Fibroblast of skin of back (primary cell): ENCODE data around the gene NCAPG2.

Experiments
- DNase-seq: peaks from one replicate; pipeline ENCODE4 v3.0.0-alpha.2; 2013

Gene NCAPG2

DNA sequence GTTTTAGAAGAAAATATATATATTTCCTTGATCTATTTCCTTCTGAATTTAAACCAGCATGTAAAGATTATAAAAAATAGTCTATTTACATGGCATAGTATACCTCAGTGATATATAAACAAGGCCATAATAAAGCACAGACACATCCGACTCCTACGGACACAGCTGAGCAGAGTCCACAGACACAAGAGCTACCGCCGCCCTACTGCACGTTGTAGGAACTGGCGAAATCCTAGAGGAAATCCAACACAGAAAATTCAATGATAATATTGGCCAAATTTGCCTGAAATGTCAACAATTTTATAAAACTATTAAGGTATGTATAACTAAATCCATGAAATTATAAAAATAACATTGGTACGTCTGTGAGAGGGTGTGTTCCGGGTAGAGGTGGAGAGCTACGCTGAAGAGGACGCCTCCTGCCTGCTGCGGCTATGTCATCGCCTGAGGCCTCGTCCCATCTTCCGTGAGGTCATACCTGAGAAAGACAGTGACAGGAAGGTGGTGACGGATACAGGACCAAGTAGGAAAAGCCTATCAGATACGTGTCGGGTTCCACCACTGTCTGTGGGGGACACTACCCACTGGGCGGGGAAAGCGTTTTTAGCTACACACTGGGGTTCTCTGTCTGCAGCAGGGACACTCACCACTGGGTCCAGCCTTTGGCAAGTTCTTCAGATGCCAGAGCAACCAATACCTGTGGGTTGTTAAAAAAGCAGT is 29.3 kb upstream of the NCAPG2 start:
- DNase-seq = no peak

DNA sequence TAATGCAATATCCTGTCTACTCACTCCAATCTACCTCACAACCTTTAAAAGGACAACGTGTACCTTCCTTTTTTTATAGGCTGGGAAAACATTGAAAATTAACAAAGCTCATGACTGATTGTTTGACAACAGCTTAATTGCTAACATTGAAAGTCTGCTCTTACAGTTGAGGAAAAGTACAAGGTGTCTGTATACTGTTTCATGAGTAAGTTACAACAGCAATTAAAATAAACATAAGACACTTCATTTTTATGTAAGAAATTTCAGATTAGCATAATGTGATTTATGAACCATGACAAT is 28.6 kb upstream of the NCAPG2 start:
- DNase-seq = no peak

DNA sequence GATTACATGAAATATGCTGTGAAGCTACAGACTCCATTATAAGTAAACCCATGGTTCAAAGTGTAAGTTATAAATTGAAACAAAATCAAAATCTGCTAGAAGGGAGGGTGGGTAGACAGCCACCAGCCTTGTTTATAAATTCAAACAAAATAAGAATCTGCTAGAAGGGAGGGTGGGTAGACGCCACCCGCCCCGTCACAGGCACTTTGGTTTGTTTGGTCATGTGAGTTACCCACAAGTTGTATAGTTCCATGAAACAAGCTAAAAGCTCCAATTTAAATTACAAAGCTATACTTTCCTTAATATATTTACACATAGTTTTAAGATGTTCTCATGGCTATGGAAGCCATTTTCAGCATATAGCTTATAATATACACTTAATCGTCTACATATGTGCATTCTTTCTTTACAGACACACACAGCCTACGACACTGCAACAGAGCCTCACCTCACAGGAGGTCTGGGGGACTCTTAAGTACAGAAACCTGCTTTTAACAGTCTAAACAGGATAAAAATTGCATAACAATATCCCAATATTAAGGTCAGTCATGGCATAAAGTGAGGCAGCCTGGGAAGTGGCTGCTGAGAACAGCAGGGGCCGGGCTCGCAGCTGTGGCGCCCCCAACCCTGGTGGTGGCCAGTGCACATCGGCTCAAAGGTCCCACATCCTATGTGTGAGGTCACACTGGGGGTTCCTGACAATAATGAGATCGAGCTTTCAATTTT is 28.1 kb upstream of the NCAPG2 start:
- no peak for DNase-seq

DNA sequence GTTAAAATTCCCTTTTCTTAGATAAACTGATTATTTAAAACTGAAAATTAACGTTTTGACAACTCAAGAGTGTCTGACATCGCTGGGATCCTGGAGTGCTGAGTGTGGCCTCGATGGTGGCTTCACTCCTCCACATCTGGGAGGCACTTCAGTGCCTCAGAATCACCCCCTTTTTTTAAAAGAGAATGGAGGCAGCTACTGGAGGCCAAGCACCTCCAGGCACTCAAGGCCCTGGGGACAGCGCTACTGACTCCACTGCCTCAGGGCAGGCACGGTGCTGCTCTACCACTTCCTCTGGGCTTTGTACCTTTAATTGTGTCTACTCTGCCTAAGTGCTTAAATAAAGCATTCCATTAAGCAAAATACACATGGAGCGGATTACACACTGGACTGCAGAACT is 27.2 kb upstream of the NCAPG2 start:
- no peak for DNase-seq

DNA sequence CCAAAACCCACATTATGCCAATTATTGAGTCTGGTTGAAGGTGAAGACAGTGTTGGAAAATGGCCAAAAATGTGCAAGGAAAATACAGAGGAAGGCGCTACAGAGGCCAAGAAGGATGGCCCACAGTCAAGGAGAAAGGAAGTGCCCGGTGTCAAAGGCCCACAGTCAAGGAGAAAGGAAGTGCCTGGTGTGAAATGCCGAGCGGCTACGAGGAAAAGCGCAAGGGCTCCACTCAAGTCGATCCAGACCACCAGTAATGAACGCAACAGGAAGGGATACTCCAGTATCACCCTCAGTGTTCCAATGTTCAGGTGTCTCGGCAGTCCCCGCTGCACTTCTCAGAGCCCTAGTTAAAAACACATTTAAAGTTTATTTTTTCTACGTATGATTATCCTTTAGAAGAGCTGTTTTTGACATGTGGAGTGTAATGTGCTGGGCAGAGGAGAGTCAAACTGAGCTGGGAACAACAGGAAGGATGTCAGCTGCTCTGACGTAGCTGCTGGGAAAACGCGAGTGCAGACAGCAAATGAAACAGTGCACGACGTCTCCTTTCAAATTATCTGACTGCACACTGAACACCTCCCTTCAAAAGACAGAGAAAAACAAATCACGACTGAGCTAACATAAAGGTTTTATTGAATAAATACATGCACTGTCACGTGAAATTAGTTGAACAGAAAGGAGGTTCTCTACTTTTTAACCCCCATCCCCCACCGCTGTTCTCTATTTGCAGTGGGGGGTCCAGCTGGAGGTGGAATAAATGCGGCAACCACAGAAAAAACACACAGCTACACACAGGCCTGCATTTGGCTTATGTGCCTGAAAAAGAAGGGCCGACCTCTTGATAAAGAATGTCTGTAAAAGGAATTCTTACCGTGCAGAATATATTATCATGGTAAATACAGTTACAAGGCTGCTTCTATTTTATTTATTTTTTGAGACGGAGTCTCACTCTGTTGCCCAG is 26.1 kb upstream of the NCAPG2 start:
- DNase-seq = no peak

DNA sequence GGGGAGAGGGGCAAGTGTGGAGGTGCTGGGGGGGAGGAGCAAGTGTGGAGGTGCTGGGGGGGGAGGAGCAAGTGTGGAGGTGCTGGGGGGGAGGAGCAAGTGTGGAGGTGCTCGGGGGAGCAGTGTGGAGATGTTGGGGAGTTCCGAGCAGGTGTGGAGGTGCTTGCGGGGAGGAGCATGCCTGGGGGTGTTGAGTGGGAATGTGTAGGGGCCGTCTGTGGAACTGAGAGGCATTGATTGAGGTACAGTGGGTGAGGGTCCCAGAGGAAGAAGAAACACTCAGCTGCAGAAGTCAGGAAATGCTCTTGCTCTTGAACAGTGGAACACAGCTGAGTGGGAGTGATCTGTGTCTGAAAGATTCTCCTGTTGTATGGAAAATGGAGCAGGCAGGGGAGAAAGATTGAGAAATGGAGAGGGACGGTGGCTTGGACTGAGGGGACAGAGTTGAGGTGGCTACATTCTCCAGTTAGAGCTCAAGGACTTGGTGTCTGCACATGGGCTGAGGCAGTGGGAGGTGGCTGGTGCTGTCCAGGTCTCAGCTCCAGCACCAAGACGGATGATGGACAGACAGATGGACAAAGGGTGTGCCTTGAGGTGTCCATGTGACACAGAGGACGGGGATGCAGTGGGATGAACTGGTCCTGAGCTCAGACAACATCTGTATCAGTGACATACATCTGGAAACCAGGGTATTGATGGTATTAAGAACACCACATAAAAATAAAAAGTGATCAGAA is 25.2 kb upstream of the NCAPG2 start:
- no peak for DNase-seq

DNA sequence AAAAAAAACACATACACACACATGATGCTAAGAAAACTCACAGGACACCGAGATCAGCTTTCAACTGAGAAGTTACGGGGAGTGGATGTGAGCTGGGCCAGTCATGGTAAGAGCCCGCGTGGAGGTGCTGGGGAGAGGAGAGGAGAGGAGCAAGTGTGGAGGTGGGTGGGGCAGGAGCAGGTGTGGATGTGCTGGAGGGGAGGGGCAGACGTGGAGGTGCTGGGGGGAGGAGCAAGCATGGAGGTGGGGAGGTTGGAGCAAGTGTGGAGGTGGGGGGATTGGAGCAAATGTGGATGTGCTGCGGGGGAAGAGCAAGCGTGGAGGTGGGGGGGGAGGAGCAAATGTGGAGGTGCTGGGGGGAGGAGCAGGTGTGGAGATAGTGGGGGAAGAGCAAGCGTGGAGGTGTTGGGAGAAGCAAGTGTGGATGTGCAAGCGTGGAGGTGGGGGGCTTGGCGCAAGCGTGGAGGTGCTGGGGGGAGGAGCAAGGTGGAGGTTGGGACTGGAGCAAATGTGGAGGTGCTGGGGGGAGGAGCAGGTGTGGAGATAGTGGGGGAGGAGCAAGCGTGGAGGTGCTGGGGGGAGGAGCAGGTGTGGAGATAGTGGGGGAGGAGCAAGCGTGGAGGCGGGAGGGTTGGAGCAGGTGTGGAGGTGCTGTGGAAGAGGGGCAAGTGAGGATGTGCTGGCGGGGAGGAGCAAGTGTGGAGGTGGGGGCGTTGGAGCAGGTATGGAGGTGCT is 24.5 kb upstream of the NCAPG2 start:
- DNase-seq = no peak

DNA sequence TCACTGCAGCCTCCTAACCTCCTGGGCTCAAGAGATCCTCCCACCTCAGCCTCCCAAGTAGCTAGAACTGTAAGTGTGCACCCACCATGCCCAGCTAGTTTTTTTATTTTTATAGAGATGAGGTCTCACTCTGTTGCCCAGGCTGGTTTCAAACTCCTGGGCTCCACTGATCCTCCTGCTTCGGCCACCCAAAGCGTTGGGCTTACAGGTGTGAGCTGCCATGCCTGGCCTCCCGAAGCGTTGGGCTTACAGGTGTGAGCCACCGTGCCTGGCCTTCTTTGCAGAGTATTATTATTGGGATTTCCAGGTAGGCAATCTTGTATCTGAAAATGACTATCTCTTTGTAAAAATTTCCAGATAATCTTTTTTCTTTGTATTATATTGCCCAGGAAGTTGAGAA is 23.1 kb upstream of the NCAPG2 start:
- no peak for DNase-seq

DNA sequence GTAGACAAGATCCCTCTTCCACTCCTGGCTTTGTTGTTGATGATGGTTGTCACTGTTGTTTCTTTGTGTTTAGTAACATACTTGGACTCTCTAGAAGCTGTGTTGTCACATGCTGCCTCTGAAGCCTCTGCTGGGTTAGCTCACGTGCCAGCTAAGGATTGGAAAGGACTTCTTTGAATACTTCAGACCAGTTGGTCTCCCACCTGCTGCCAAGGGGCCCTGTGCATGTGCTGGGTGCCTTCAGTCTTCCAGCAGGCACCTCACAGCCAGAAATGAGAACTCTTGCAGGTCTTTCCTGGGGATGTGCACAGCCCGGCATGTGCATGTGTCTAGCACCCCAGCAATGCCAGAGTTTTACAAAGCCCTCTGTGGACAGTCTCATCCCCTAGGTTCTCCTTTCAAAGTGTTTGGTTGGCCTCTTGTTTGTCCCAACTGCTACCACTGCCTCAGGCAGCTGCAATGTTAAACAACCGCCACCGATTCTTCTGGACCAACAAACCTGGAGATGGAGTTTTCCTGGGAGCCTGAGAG is 21.7 kb upstream of the NCAPG2 start:
- no peak for DNase-seq

DNA sequence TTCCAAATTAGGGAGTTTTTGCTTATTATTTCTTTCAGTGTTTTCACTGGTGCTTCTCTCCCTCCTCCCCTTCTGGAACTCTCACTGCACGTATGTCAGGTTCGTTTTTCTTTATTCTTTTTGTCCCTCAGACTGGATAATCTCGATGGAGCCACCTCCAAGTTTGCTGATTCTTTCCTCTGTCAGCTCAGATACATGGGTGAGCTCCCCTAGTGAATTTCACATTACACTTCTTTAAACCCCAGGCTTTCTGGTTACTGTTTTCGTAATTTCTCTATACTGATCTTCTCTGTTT is 20.8 kb upstream of the NCAPG2 start:
- DNase-seq = no peak

DNA sequence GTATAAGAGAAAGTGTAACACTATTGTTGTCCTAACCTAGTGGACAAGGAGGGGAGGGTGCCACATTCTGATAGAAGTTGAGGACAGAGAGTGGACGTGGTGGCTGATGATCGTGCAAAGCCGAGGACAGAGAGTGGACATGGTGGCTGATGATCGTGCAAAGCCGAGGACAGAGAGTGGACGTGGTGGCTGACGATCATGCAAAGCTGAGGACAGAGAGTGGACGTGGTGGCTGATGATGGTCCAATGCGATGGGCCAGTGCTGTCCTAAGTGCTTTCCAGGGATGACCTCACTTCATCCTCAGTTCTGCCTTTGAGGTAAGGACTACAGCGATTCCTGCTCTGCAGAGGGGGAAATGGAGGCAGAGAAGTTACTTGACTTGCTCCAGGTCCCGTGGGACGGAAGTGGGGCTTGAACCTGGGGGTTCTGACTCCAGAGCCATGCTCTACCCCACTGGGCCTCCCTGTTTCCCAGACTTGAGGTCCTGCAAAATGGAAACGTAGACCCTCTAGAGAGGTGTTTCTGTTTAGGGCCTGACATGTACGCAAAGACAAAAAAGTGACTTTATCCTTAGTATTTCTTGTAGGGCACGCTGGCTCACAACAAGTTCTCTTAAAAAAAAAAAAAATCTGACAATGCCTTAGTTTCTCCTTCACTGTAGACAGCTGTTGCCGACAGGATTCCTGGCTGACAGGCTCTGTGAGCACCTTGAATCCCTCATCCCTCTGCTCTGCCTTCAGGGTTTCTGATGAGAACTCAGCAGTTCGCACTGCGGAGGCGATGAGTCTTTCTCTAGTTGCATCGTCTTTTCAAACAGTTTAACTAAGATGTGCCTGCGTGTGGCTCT is 20.3 kb upstream of the NCAPG2 start:
- no peak for DNase-seq

DNA sequence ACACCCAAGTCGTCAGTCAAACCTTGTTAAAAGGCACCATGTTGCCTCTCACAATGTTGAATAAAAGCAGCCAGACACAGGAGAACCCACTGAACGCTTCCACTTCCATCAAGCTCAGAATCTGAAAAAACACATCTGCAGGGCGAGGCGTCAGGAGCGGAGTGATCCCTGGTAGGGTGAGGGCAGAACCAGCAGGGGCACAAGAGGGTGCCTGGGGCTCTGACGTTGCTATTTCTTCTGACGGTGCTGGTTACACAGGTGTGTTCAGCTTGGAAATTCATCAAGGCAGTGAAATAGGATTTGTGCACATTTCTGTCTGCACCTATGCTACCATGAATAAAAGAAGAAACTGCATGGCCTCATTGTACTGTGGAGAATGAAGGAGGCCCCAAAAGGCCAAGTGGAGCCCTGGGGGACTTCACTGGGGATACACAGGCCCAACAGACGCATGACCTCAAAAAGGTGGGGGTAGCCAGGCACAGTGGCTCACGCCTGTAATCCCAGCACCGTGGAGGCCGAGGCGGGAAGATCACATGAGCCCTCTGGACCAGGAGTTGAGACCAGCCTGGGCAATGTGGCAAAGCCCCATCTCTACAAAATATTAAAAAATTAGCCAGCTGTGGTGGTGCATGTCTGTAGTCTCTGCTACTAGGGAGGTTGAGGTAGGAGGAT is 19.2 kb upstream of the NCAPG2 start:
- no peak for DNase-seq

DNA sequence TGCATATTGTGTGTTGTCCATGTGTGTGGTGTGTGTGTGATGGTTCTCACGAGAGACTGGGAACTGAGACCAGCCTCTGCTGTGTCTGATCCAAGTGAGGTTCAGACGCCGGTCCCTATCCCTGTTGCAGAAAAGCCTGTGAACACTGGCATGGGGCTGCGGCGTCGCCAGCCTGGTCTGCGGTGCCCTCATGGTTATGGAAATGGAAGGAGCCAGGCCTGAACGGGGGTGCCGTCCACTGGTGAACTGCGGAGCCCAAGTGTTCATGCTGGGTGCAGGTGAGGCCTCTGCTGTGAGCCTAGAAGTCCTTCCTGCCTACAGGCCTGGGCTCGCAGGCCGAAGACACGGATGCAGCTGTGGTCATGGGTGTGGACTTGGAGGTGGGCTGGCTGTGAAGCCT is 18.7 kb upstream of the NCAPG2 start:
- DNase-seq = no peak

DNA sequence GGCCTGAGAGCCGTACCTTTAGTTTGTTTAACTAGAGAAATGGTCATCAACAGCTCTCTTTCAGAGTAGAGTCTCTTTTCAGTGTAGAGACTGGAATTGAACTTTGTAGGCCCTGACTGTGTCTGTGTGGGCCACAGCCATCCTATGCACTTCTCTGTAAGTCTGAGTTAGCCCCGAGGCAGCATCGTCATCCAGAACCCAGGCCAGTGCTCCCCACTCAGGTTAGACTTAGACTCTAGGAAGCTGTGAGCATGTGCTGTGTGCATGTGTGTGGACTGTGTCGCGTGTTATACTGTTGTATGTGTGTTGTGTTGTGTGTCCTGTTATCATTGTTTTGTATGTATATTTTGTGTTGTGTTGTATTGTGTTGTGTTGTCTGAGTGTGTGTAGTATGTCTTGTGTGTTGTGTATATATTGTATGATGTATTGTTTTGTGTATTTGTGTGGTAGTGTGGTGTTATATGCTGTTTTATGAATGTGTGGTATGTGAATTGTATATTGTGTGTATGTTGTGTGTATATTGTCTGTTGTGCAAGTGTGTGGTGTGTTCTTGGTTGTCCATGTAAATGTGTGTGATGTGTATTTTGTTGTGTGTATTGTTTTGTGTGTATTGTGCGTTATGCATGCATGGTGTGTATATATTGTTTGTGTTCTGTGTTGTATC is 18.1 kb upstream of the NCAPG2 start:
- no peak for DNase-seq

DNA sequence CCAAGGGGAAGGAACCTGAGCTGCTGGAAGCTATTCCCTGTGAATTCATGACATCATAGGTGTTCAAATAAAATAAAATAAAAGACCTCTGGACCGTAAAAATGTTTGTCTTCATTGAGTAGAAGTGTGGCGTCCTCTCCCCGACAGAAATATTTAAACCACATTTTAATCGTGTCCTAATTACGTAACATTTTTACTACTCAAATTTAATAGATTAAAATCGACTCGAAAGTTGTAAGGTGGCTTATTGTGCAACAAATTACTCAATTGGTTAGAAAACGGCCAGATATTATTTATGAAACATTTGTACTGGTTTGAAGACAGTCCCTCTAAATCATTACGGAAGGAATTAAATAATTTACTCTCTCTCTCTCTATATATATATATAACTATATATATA is 15.5 kb upstream of the NCAPG2 start:
- no peak for DNase-seq

DNA sequence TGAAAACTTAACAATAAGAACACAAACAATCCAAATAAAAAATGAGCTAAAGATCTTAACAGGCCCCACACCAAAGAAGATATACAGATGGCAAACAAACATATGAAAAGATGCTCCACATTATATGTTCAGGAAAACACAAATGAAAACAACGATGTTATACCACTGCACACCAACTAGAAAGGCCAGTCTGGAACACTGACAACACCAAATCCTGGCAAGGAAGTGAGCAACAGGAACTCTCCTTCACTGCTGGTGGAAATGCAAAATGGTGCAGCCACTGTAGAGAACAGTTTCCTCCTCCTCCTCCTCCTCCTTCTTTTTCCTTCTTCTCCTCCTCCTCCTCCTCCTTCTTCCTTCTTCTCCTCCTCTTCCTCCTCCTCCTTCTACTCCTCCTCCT is 12.2 kb upstream of the NCAPG2 start:
- DNase-seq = no peak

DNA sequence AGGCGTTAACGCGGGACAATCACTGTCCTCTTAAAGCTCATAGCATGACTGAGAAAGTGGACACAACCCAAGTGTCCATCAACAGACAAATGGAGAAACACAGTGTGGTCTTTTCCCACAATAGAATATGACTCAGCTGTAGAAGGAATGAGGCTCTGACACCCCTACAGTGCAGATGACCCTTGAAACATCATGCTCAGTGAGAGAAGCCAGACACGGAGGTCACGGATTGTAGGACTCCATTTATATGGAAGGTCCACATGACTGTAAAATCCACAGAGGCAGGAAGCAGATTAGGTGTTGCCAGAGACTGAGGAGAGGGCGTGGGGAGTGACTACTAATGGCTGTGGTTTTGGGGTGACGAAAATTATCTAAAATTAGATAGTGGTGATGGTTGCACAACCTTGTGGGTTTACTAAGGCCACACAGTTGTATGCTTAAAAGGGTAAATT is 6.1 kb upstream of the NCAPG2 start:
- peak; percentile 34 for DNase-seq

DNA sequence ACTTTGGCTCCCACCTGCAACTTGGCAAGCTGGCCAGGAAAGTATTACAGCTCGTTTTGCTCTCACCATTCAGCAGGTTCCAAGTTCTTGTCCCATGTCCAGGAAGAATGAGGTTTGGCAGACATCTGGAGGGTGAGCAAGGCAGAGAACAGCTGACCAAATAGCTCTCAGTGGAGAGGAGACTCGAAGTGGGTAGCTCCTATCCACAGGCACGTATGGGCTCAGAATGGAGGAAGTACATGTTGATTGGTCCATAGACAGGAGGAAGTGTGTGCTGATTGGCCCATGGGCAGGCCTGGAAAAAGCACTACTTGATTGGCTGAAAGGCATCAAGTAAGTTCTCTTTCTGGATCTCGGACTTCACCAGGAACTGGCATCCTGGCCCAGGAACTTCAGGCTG is 3.0 kb upstream of the NCAPG2 start:
- DNase-seq = no peak

DNA sequence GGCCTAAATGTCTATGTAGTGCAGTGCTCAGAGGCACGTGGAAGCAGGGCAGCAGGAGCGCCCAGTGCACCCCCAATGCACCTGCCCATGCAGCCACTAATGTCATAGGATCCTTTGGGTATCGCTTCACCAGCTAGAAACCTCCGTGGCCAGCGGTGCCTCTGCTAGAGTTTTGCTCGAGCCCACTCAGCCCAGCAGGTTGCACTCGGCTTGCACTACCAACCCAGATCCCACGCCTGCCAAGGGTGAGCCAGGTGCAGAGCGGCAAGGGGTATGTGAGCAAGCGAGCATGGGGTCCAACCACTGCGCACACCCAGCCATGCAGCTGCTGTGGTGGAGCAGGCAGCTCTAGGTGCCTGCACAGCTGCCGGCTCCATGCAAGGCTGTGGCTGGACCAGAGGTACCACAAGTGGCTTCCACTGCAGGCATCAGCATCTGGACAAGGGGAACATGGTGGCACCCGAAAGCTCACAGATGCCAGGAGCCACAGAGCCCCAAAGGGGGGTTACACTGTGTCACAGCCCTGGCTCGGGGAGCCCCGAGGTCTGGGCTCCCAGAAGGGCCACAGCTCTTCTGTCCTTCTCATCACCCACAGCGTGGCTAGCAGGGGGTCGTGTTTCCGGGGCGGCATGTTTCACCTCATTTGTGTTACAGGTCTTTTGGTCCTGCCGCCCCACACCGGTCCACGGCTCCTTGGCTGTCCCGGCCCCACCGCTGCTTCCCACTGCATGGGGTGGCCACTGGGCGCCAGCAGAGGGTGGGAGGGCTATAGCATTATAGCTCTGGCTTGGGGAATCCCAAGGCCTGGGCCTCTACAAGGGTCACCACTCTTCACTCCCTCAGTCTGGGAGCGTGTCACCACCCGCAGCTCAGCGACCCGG is 2.3 kb upstream of the NCAPG2 start:
- no peak for DNase-seq
